Mucosa of stomach (tissue), 1 donor: Measurements from ENCODE around the gene CTDP1.

Experiments used
- H3K27me3 ChIP-seq: one replicate; pipeline ENCODE4 v1.7.0; 2013; ENCODE audit warnings: mild to moderate bottlenecking, low read length; ENCODE audit not compliant: control insufficient read depth, insufficient read depth
- H3K36me3 ChIP-seq: one replicate; pipeline ENCODE4 v1.7.0; 2013; ENCODE audit warnings: low read length; ENCODE audit not compliant: control insufficient read depth, insufficient read depth
- H3K4me1 ChIP-seq: one replicate; pipeline ENCODE4 v1.7.0; 2013; ENCODE audit warnings: mild to moderate bottlenecking, low read length; ENCODE audit not compliant: control insufficient read depth, insufficient read depth
- H3K4me3 ChIP-seq: one replicate; pipeline ENCODE4 v1.7.0; 2013; ENCODE audit warnings: low read length
- H3K9ac ChIP-seq: one replicate; pipeline ENCODE4 v1.7.0; 2013; ENCODE audit warnings: mild to moderate bottlenecking, low read length, moderate library complexity
- H3K9me3 ChIP-seq: one replicate; pipeline ENCODE4 v1.7.0; 2013; ENCODE audit warnings: mild to moderate bottlenecking, low read length, moderate library complexity; ENCODE audit not compliant: control insufficient read depth
- donor health status: Pancreatic carcinoma.

The CTDP1 gene

GRCh38 chr18:79789091-79789891, 109.7 kb downstream of the CTDP1 start:
- Histone ChIP-seq H3K27me3 (peaks cover 54% of the 10 kb centered on the region), H3K9ac (no peak overlapping the region), H3K36me3 (no peaks in the 10 kb centered on the region), H3K4me1 (no peaks in the 10 kb centered on the region), H3K9me3 (no peaks in the 10 kb centered on the region), H3K4me3 (no peak overlapping the region)

GRCh38 chr18:79789901-79790890, 110.6 kb downstream of the CTDP1 start:
- Histone ChIP-seq H3K36me3 (no peaks in the 10 kb centered on the region), H3K4me3 (no peak overlapping the region), H3K9me3 (no peaks in the 10 kb centered on the region), H3K4me1 (no peaks in the 10 kb centered on the region), H3K9ac (no peak overlapping the region), H3K27me3 (peaks cover 51% of the 10 kb centered on the region)

GRCh38 chr18:79790996-79791972, 111.7 kb downstream of the CTDP1 start:
- Histone ChIP-seq H3K4me3 (no peak overlapping the region), H3K27me3 (peaks cover 42% of the 10 kb centered on the region)

GRCh38 chr18:79792096-79792987, 112.7 kb downstream of the CTDP1 start:
- Histone ChIP-seq H3K4me1 (peaks cover 2% of the 10 kb centered on the region), H3K9ac (no peak overlapping the region), H3K9me3 (no peaks in the 10 kb centered on the region), H3K36me3 (no peaks in the 10 kb centered on the region), H3K4me3 (no peak overlapping the region), H3K27me3 (peaks cover 47% of the 10 kb centered on the region)

More at GRCh38 chr18:79790996-79791972, 111.7 kb downstream of the CTDP1 start:
- no peaks in the 10 kb centered on the region for H3K4me1 ChIP-seq
- no peaks in the 10 kb centered on the region for H3K9me3 ChIP-seq
- no peaks in the 10 kb centered on the region for H3K36me3 ChIP-seq
- no peak overlapping the region for H3K9ac ChIP-seq

GRCh38 chr18:79792988-79793355, 113.4 kb downstream of the CTDP1 start:
- H3K9ac ChIP-seq, result no peak overlapping the region
- no peak overlapping the region for H3K4me3 ChIP-seq
- peaks cover 46% of the 10 kb centered on the region for H3K27me3 ChIP-seq
- peaks cover 5% of the 10 kb centered on the region for H3K4me1 ChIP-seq
- H3K9me3 ChIP-seq, result no peaks in the 10 kb centered on the region
- no peaks in the 10 kb centered on the region for H3K36me3 ChIP-seq

- H3K9me3 ChIP-seq, result no peaks in the 10 kb centered on the region
- no peak overlapping the region for H3K4me3 ChIP-seq
- peaks cover 5% of the 10 kb centered on the region for H3K4me1 ChIP-seq
- H3K27me3 ChIP-seq, result peaks cover 47% of the 10 kb centered on the region
- H3K9ac ChIP-seq, result no peak overlapping the region
- H3K36me3 ChIP-seq, result no peaks in the 10 kb centered on the region
These were observed 115.2 kb downstream of the CTDP1 start for GRCh38 chr18:79794846-79795245.

GRCh38 chr18:79795446-79795845, 115.8 kb downstream of the CTDP1 start:
- Histone ChIP-seq H3K9ac (no peak overlapping the region), H3K36me3 (no peaks in the 10 kb centered on the region), H3K9me3 (no peaks in the 10 kb centered on the region), H3K4me1 (peaks cover 5% of the 10 kb centered on the region), H3K27me3 (peaks cover 49% of the 10 kb centered on the region), H3K4me3 (no peak overlapping the region)

GRCh38 chr18:79796016-79796415, 116.4 kb downstream of the CTDP1 start:
- H3K4me3 ChIP-seq, result no peak overlapping the region
- peaks cover 5% of the 10 kb centered on the region for H3K4me1 ChIP-seq
- no peaks in the 10 kb centered on the region for H3K9me3 ChIP-seq
- H3K36me3 ChIP-seq, result no peaks in the 10 kb centered on the region
- peaks cover 44% of the 10 kb centered on the region for H3K27me3 ChIP-seq
- no peak overlapping the region for H3K9ac ChIP-seq

GRCh38 chr18:79796531-79797405, 117.2 kb downstream of the CTDP1 start:
- no peak overlapping the region for H3K9ac ChIP-seq
- H3K9me3 ChIP-seq, result no peaks in the 10 kb centered on the region
- peaks cover 5% of the 10 kb centered on the region for H3K4me1 ChIP-seq
- no peak overlapping the region for H3K4me3 ChIP-seq
- H3K36me3 ChIP-seq, result no peaks in the 10 kb centered on the region
- H3K27me3 ChIP-seq, result peaks cover 39% of the 10 kb centered on the region
